ENCODE data around the gene TLNRD1. TPM values are rescaled to one million over a fixed set of nuclear protein-coding genes. Genes with fewer than 3 reads are reported as not detected.

TLNRD1 gene
- total RNA-seq, 2 donors from 2014 or later = 10.0 to 26.1 TPM

GRCh38 chr15:80988148-80988796 is 12.5 kb upstream of the TLNRD1 start:
- no peaks in the 10 kb centered on the region for H3K27me3 ChIP-seq
- no peak for DNase-seq (ENCODE audit: low spot score)
- no peak for TF ChIP-seq CTCF (IDR thresholded peaks at IDR 0.05)
- peak overlapping the region; percentile 91 to 95 for H3K4me3 ChIP-seq
- no peaks in the 10 kb centered on the region for H3K9me3 ChIP-seq
- no peaks in the 10 kb centered on the region for H3K36me3 ChIP-seq
- peaks cover 0 to 68% of the 10 kb centered on the region in 2 donors for H3K4me1 ChIP-seq
- peak overlapping the region in 1 of 2 donors; percentile 94 for H3K27ac ChIP-seq

- H3K27me3 ChIP-seq = no peaks in the 10 kb centered on the region
- peaks cover 0 to 68% of the 10 kb centered on the region in 2 donors for H3K4me1 ChIP-seq
- no peak for TF ChIP-seq CTCF (IDR thresholded peaks at IDR 0.05)
- no peak for DNase-seq (ENCODE audit: low spot score)
- no peaks in the 10 kb centered on the region for H3K36me3 ChIP-seq
- H3K9me3 ChIP-seq = no peaks in the 10 kb centered on the region
- peak overlapping the region; percentile 91 to 95 for H3K4me3 ChIP-seq
- H3K27ac ChIP-seq = peak overlapping the region; percentile 93 to 94
These were observed 11.6 kb upstream of the TLNRD1 start for GRCh38 chr15:80989081-80989517.

- peak in 1 of 2 donors; percentile 5 for TF ChIP-seq CTCF (IDR thresholded peaks at IDR 0.05)
- Histone ChIP-seq H3K4me1 (peaks cover 0 to 61% of the 10 kb centered on the region in 2 donors), H3K4me3 (peak within 1 kb of the TSS; percentile 91 to 95), H3K36me3 (no peaks in the 10 kb centered on the region), H3K9me3 (no peaks in the 10 kb centered on the region), H3K27me3 (no peaks in the 10 kb centered on the region), H3K27ac (peak within 1 kb of the TSS; percentile 93 to 94)
- peak; percentile 98 for DNase-seq (ENCODE audit: low spot score)
These were observed 10.9 kb upstream of the TLNRD1 start, which contains the start of gene MESD for GRCh38 chr15:80989518-80990478. Gene MESD (minus strand): TSS chr15:80989819. CDS start chr15:80989791, 28 bp downstream.

- DNase-seq (ENCODE audit: low spot score) = no peak
- no peak overlapping the region for H3K4me3 ChIP-seq
- no peaks in the 10 kb centered on the region for H3K9me3 ChIP-seq
- peak overlapping the region; percentile 93 to 94 for H3K27ac ChIP-seq
- peaks cover 0 to 49% of the 10 kb centered on the region in 2 donors for H3K4me1 ChIP-seq
- no peaks in the 10 kb centered on the region for H3K27me3 ChIP-seq
- no peak for TF ChIP-seq CTCF (IDR thresholded peaks at IDR 0.05)
- no peaks in the 10 kb centered on the region for H3K36me3 ChIP-seq
These were observed 9.8 kb upstream of the TLNRD1 start for GRCh38 chr15:80990955-80991354.

- Histone ChIP-seq H3K36me3 (no peaks in the 10 kb centered on the region), H3K27me3 (no peaks in the 10 kb centered on the region), H3K4me3 (no peak overlapping the region), H3K27ac (peak overlapping the region; percentile 93 to 94), H3K4me1 (peaks cover 0 to 45% of the 10 kb centered on the region in 2 donors), H3K9me3 (no peaks in the 10 kb centered on the region)
- DNase-seq (ENCODE audit: low spot score) = peak; percentile 83
- TF ChIP-seq CTCF (IDR thresholded peaks at IDR 0.05) = peak in 1 of 2 donors; percentile 25
These were observed 9.3 kb upstream of the TLNRD1 start for GRCh38 chr15:80991421-80991820.
